Fibroblast of the aortic adventitia (primary cell): ENCODE results near the gene SSR4. TPM values are rescaled to one million over a fixed set of nuclear protein-coding genes. Genes with fewer than 3 reads are reported as not detected.

Experiments
- DNase-seq: peaks from one replicate; pipeline ENCODE4 v3.0.0-alpha.2; 2010; ENCODE audit warnings: low read depth
- H3K4me3 ChIP-seq: 2 replicates; pipeline ENCODE4 v1.5.1; 2011; ENCODE audit warnings: low read depth, mild to moderate bottlenecking, control low read depth, low read length, moderate library complexity
- CTCF ChIP-seq: IDR thresholded peaks from 2 replicates; pipeline ENCODE4 v1.5.1; 2011; ENCODE audit warnings: mild to moderate bottlenecking, low read length, control low read depth, inconsistent platforms; ENCODE audit not compliant: insufficient read depth
- total RNA-seq: library from RNA; depleted of rRNA; stranded (reverse); fragments of >200 nt; gene quantifications from 2 replicates; pipeline ENCODE4 v1.2.3, GENCODE V29; 2012; ENCODE audit warnings: low replicate concordance

Gene SSR4
- total RNA-seq, 1 donor, result 186 TPM

- TF ChIP-seq CTCF, result no peak
- no peak for DNase-seq
- no peak overlapping the region for H3K4me3 ChIP-seq
Observed at GRCh38 chrX:153827016-153827415, 32.5 kb downstream of the SSR4 start.

- no peak overlapping the region for H3K4me3 ChIP-seq
- no peak for TF ChIP-seq CTCF
- DNase-seq, result no peak
Observed at GRCh38 chrX:153827903-153828302, 33.4 kb downstream of the SSR4 start.

- H3K4me3 ChIP-seq, result no peak overlapping the region
- no peak for TF ChIP-seq CTCF
Observed at GRCh38 chrX:153828308-153828707, 33.8 kb downstream of the SSR4 start.

GRCh38 chrX:153828723-153829548 lies 34.5 kb downstream of the SSR4 start:
- H3K4me3 ChIP-seq, result no peak overlapping the region
- TF ChIP-seq CTCF, result no peak
- DNase-seq, result no peak

More at GRCh38 chrX:153828308-153828707, 33.8 kb downstream of the SSR4 start:
- no peak for DNase-seq

GRCh38 chrX:153829549-153829798 lies 35.0 kb downstream of the SSR4 start:
- DNase-seq, result no peak
- TF ChIP-seq CTCF, result no peak

GRCh38 chrX:153829799-153830639 lies 35.6 kb downstream of the SSR4 start, which contains the start of gene PDZD4:
Gene PDZD4, minus strand, starts transcription at chrX:153830544. Its CDS starts 246 bp downstream, at chrX:153830298.
- no peak for DNase-seq

More at GRCh38 chrX:153829549-153829798, 35.0 kb downstream of the SSR4 start:
- no peak overlapping the region for H3K4me3 ChIP-seq

More at GRCh38 chrX:153829799-153830639, 35.6 kb downstream of the SSR4 start, which contains the start of gene PDZD4:
- no peak for TF ChIP-seq CTCF
- no peak within 1 kb of the TSS for H3K4me3 ChIP-seq
